WTC11 (cell line): ENCODE measurements around the gene NUTM2D. TPM values are rescaled to one million over a fixed set of nuclear protein-coding genes. Genes with fewer than 3 reads are reported as not detected.
A peak's percentile ranks its signal among the peaks of the same experiment; 100 is the strongest.
"Not testable (repeated sequence)": the region's sequence is repeated elsewhere in the genome, so short reads cannot be mapped to it uniquely, and the experiment has no call there.

ENCODE experiments used
- ATAC-seq: fragments of 200-7000 bp; cut with Tn5 transposase; 2 replicates; pipeline ENCODE4 v1.10.0; 2021; ENCODE audit warnings: mild to moderate bottlenecking, moderate library complexity
- CTCF ChIA-PET: fragments of 300-600 bp; sonication (Branson Sonifier 250); formaldehyde crosslinking; loops from one replicate; lab custom pipeline; 2021; ENCODE audit warnings: antibody characterized with exemption; lab: Charles Lee
- POLR2A ChIA-PET: fragments of 350-600 bp; sonication (Branson Sonifier 250); formaldehyde crosslinking; loops from one replicate; lab custom pipeline; 2021; ENCODE audit warnings: antibody characterized with exemption; lab: Charles Lee
- DNase-seq: peaks from one replicate; pipeline ENCODE4 v3.0.0; 2021; ENCODE audit warnings: low spot score
- H3K27ac Mint-ChIP-seq: 2 replicates; pipeline ENCODE4 v1.8.0; 2021; ENCODE audit warnings: mixed read lengths
- H3K27me3 Mint-ChIP-seq: 2 replicates; pipeline ENCODE4 v1.8.0; 2021; ENCODE audit warnings: low read depth, mild to moderate bottlenecking, moderate library complexity, mixed read lengths
- H3K36me3 Mint-ChIP-seq: 2 replicates; pipeline ENCODE4 v1.8.0; 2021; ENCODE audit warnings: mixed read lengths
- H3K4me1 Mint-ChIP-seq: 2 replicates; pipeline ENCODE4 v1.8.0; 2022; ENCODE audit warnings: mixed read lengths
- H3K4me3 Mint-ChIP-seq: 2 replicates; pipeline ENCODE4 v1.8.0; 2021; ENCODE audit warnings: mild to moderate bottlenecking, moderate library complexity, mixed read lengths
- H3K9me3 Mint-ChIP-seq: 2 replicates; pipeline ENCODE4 v1.8.0; 2021; ENCODE audit warnings: mixed read lengths
- SP1 ChIP-seq: sonication (generic); formaldehyde crosslinking; conservative IDR thresholded peaks from 2 replicates; pipeline ENCODE4 v1.8.1; 2022; ENCODE audit warnings: missing genetic modification reagents
- total RNA-seq: library from RNA; stranded (reverse); gene quantifications from 3 replicates; pipeline ENCODE4 v1.2.3, GENCODE V29; 2021
- TF ChIP-seq, protein P1 (sequence below): sonication (generic); formaldehyde crosslinking; IDR thresholded peaks from 2 replicates; pipeline ENCODE4 v1.8.1; 2023; ENCODE audit warnings: mild to moderate bottlenecking, missing genetic modification reagents, moderate library complexity
- TF ChIP-seq, protein P2 (sequence below): fragments of 200-600 bp; IDR thresholded peaks from 2 replicates; pipeline ENCODE4 v1.8.0; 2022; ENCODE audit warnings: antibody characterized with exemption
- TF ChIP-seq, protein P3 (sequence below): sonication (generic); formaldehyde crosslinking; IDR thresholded peaks from 2 replicates; pipeline ENCODE4 v1.8.0; 2022; ENCODE audit warnings: mild to moderate bottlenecking, missing genetic modification reagents
- TF ChIP-seq, protein P4 (sequence below): sonication (generic); formaldehyde crosslinking; IDR thresholded peaks from 2 replicates; pipeline ENCODE4 v1.8.1; 2023; ENCODE audit warnings: mild to moderate bottlenecking, moderate library complexity, missing genetic modification reagents
- TF ChIP-seq, protein P5 (sequence below): sonication (generic); formaldehyde crosslinking; IDR thresholded peaks from 2 replicates; pipeline ENCODE4 v1.8.0; 2022; ENCODE audit warnings: mild to moderate bottlenecking, missing genetic modification reagents

The NUTM2D gene
- total RNA-seq, 1 experiment from 2014 or later: 1.0 TPM

DNA sequence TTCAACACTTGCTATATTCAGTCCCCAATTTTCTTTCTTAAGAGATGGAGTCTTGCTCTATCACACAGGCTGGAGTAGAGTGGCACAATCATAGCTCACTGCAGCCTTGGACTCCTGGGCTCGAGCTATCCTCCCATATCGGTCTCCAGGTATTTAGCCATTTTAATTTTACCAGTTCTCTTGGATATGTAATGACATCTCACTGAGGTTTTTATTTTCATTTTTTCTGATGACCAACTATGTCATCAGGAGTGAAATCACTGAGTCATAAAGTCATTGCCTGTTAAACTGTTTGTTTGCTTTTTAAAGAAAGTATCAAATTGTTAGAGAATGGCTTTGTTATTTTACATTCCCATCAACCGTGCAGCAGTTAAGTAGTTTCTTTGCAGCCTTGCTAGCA lies 17.1 kb upstream of the NUTM2D start:
- CTCF ChIA-PET, H3K27ac Mint-ChIP-seq, H3K36me3 Mint-ChIP-seq, POLR2A ChIA-PET, DNase-seq, H3K9me3 Mint-ChIP-seq, ATAC-seq, H3K4me1 Mint-ChIP-seq, H3K27me3 Mint-ChIP-seq: not testable (repeated sequence)
- H3K4me3 Mint-ChIP-seq: peak overlapping the region; percentile 85

DNA sequence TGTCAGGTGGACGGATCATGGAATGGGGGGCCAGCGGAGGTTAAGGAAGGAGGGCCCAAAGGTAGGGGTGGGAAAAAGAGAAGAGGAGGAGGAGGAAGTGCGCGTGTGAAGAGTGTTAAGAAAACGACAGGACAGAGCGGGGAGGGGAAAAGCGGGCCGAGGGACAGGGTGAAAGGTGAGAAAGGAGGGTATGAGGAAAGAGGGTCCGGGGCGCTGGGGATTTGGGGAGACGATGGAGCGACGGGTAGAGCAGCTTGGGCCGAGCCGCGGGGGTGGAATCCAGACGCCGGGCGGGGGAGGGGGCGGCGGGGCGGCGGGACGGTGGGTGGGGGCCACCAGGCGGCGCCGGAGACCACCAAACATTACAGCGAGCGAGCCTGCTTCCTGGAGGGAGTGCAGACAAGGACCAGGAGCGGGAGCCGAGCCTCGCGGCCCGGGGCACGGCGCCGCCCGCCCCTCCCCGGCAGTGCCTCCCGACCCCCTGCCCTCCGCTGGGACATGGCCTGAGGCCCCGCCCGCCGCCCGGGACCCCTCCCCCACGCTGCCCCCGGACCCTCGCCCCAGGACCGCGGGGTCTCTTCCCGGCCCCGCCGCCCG lies 15.9 kb upstream of the NUTM2D start:
- H3K4me1 Mint-ChIP-seq, H3K36me3 Mint-ChIP-seq, POLR2A ChIA-PET, H3K27me3 Mint-ChIP-seq, CTCF ChIA-PET, H3K9me3 Mint-ChIP-seq: not testable (repeated sequence)
- ATAC-seq (peak; percentile 31), DNase-seq (peak; percentile 23)
- Mint-ChIP-seq H3K27ac (0 out of 2 replicates have a peak overlapping the region, but pooled peaks have one; percentile 60), H3K4me3 (peak overlapping the region; percentile 85)

DNA sequence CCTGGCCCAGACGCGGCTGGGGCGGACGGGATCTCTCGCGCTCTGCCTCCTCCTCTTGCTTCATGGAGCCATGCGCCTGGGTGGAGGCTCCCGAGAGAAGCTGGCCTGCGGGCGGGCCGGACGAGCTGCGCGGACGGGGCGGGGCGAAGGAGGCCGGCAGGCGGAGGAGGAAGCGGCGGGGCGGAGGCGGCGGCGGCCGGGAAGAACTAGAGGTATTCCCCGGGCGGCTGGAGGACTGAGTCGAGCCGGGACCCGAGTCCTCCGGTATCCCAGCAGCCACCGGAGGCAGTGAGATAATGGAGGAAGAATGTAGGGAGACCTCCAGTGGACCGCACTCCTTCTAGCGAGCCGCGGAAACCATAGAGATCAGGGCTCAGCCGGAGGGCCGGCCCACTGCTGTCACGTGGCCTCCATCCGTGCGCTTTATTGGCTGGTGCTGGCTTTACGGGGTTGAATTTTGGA lies 15.3 kb upstream of the NUTM2D start:
- H3K27ac Mint-ChIP-seq, H3K27me3 Mint-ChIP-seq, POLR2A ChIA-PET, H3K4me1 Mint-ChIP-seq, H3K36me3 Mint-ChIP-seq, H3K9me3 Mint-ChIP-seq, CTCF ChIA-PET: not testable (repeated sequence)
- DNase-seq: peak; percentile 73
- TF ChIP-seq, protein P1, sequence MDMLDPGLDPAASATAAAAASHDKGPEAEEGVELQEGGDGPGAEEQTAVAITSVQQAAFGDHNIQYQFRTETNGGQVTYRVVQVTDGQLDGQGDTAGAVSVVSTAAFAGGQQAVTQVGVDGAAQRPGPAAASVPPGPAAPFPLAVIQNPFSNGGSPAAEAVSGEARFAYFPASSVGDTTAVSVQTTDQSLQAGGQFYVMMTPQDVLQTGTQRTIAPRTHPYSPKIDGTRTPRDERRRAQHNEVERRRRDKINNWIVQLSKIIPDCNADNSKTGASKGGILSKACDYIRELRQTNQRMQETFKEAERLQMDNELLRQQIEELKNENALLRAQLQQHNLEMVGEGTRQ: peak; percentile 80; the same call in 1 of the 2 replicates
- ATAC-seq: peak; percentile 84
- H3K4me3 Mint-ChIP-seq: peak overlapping the region; percentile 67

DNA sequence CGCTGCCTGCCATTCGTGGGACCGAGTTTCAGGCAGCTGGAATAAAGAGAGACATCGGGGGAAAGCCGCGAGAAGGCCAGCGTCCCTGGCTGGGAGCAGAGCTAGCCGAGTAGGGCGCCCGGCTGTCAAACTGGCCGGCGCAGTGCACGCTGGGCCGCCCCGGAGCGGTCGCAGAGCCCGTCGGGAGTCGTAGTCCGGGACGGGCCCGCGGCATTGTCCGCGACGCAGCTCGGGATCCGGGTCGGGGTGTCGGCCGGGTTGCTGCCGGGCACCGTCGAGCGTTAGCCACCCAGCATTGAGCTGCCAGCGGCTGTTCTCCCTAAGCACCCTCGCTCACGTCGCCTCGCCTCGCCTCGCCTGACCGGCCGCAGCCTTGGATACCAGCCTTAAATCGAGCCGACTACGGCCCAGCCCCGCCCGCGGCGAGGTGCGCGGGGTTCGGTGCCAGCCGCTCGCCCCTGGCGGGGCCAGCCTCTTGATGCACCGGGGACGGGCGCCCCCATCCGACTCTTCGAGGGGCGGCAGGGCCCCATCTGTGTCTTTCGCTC lies 14.8 kb upstream of the NUTM2D start:
- H3K27me3 Mint-ChIP-seq, H3K9me3 Mint-ChIP-seq: not testable (repeated sequence)
- ChIA-PET CTCF (interaction anchor here (0.7 kb wide), 1 partner anchor 1881 kb away, joined by 3 read pairs; no protein-coding TSS in a partner anchor), POLR2A (interaction anchor here (0.7 kb wide), 1 partner anchor 476 kb away, joined by 5 read pairs; the partner anchor contains the start of gene ATAD1)
- TF ChIP-seq SP1 (CRISPR knock-in tag): 0 out of 2 replicates have a peak, but pooled peaks have one; percentile 32
- TF ChIP-seq, protein P2, sequence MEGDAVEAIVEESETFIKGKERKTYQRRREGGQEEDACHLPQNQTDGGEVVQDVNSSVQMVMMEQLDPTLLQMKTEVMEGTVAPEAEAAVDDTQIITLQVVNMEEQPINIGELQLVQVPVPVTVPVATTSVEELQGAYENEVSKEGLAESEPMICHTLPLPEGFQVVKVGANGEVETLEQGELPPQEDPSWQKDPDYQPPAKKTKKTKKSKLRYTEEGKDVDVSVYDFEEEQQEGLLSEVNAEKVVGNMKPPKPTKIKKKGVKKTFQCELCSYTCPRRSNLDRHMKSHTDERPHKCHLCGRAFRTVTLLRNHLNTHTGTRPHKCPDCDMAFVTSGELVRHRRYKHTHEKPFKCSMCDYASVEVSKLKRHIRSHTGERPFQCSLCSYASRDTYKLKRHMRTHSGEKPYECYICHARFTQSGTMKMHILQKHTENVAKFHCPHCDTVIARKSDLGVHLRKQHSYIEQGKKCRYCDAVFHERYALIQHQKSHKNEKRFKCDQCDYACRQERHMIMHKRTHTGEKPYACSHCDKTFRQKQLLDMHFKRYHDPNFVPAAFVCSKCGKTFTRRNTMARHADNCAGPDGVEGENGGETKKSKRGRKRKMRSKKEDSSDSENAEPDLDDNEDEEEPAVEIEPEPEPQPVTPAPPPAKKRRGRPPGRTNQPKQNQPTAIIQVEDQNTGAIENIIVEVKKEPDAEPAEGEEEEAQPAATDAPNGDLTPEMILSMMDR: peak; percentile 41; the same call in 1 of the 2 replicates
- TF ChIP-seq, protein P1: peak; percentile 80
- TF ChIP-seq, protein P3, sequence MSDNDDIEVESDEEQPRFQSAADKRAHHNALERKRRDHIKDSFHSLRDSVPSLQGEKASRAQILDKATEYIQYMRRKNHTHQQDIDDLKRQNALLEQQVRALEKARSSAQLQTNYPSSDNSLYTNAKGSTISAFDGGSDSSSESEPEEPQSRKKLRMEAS (CRISPR knock-in tag): peak; percentile 6; the same call in 1 of the 2 replicates
- TF ChIP-seq, protein P4, sequence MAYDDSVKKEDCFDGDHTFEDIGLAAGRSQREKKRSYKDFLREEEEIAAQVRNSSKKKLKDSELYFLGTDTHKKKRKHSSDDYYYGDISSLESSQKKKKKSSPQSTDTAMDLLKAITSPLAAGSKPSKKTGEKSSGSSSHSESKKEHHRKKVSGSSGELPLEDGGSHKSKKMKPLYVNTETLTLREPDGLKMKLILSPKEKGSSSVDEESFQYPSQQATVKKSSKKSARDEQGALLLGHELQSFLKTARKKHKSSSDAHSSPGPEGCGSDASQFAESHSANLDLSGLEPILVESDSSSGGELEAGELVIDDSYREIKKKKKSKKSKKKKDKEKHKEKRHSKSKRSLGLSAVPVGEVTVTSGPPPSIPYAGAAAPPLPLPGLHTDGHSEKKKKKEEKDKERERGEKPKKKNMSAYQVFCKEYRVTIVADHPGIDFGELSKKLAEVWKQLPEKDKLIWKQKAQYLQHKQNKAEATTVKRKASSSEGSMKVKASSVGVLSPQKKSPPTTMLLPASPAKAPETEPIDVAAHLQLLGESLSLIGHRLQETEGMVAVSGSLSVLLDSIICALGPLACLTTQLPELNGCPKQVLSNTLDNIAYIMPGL: peak; percentile 60
- TF ChIP-seq, protein P5, sequence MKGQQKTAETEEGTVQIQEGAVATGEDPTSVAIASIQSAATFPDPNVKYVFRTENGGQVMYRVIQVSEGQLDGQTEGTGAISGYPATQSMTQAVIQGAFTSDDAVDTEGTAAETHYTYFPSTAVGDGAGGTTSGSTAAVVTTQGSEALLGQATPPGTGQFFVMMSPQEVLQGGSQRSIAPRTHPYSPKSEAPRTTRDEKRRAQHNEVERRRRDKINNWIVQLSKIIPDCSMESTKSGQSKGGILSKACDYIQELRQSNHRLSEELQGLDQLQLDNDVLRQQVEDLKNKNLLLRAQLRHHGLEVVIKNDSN (CRISPR knock-in tag): peak; percentile 81
- TF ChIP-seq, all 79 proteins: peak for 6; not testable (repeated sequence) for 73
- not testable (repeated sequence) for H3K4me1 Mint-ChIP-seq, H3K27ac Mint-ChIP-seq, H3K36me3 Mint-ChIP-seq
- ATAC-seq: peak; percentile 75
- H3K4me3 Mint-ChIP-seq: peak overlapping the region; percentile 67
- DNase-seq: peak; percentile 89

DNA sequence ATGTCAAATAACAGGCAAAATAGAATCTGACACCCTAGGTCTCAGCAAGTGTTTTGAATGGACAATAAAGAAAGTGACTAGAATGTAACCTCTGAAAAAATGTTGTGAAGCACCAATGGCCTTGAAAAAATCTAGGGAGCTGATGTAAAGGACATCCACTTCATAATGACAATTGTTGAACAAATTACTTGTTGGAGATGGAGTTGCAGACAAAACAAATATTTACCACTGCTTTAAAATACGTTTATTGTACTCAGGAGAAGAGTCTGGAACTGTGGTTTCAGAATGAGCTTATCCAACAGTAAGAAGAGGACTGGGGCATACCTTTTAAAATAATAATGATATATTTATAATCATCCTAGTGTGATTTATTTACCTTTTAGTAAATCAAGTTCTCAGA lies 11.8 kb upstream of the NUTM2D start:
- H3K4me1 Mint-ChIP-seq, CTCF ChIA-PET, DNase-seq, H3K9me3 Mint-ChIP-seq, ATAC-seq, POLR2A ChIA-PET, H3K4me3 Mint-ChIP-seq, H3K27ac Mint-ChIP-seq, H3K27me3 Mint-ChIP-seq, H3K36me3 Mint-ChIP-seq: not testable (repeated sequence)

DNA sequence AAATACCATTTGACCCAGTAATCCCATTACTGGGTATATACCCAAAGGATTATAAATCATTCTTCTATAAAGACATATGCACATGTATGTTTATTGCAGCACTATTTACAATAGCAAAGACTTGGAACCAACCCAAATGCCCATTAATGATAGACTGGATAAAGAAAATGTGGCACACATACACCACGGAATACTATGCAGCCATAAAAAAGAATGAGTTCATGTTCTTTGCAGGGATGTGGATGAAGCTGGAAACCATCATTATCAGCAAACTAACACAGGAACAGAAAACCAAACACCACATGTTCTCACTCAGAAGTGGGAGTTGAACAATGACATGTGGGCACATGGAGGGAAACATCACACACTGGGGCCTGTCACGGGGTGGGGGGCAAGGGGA lies 7.4 kb upstream of the NUTM2D start:
- DNase-seq, H3K36me3 Mint-ChIP-seq, H3K27me3 Mint-ChIP-seq, H3K4me3 Mint-ChIP-seq, ATAC-seq, H3K27ac Mint-ChIP-seq, H3K4me1 Mint-ChIP-seq, H3K9me3 Mint-ChIP-seq, POLR2A ChIA-PET, CTCF ChIA-PET: not testable (repeated sequence)

DNA sequence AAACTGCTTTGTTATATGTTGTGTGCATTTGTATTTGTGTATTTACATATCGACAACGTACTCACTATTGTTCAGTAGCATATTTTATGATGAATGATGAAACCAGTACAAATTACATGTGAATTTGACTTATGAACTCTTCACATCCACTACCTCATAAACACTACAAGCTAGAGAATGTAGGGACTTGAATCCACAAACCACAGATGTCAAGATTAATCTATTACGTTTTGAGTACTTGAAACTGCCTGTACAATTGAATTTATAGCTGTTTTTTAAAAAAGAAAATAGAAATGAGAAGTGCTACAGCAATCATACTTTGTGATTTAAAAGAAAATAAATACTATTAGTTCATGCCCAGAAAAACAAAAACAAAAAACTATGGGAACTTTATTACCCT lies 4.7 kb upstream of the NUTM2D start:
- DNase-seq, CTCF ChIA-PET, H3K4me1 Mint-ChIP-seq, H3K27ac Mint-ChIP-seq, ATAC-seq, H3K36me3 Mint-ChIP-seq, H3K4me3 Mint-ChIP-seq, H3K9me3 Mint-ChIP-seq, POLR2A ChIA-PET, H3K27me3 Mint-ChIP-seq: not testable (repeated sequence)

DNA sequence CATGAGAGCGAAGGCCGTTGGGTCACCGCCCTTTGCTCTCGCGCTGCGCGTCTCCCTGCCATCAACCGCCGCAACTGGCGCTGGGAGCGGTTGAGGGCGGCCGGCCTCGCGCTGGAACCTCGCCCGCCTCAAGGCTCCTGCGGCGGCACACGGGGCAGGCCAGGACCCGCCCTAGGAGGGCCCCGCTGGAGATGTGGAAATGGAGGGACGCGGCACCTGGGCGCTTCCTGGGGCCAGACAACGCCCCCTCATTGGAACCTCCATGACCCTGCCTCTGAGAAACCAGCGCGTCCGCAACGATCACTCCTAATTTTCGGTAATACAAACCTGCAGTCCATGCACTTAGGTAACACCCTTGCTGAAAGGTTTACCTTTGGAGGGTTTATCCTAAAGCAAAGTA lies 2.4 kb upstream of the NUTM2D start:
- POLR2A ChIA-PET: not testable (repeated sequence)

More for the DNA sequence above, 2.4 kb upstream of the NUTM2D start:
- H3K27me3 Mint-ChIP-seq, H3K9me3 Mint-ChIP-seq, DNase-seq, CTCF ChIA-PET, H3K36me3 Mint-ChIP-seq, H3K4me3 Mint-ChIP-seq, ATAC-seq, H3K4me1 Mint-ChIP-seq, H3K27ac Mint-ChIP-seq: not testable (repeated sequence)
